Mesenchymal stem cell (in vitro differentiated cells and primary cell): ENCODE results near the gene SPTLC1.
A peak's percentile ranks its signal among the peaks of the same experiment; 100 is the strongest.

Source experiments
- DNase-seq: peaks from one replicate; pipeline ENCODE4 v3.0.0-alpha.2; 2013
- H2AFZ ChIP-seq: one replicate; pipeline ENCODE4 v1.6.1; 2013; ENCODE audit warnings: low read depth, mild to moderate bottlenecking, control low read depth, inconsistent platforms, low read length, moderate library complexity
- H2AK5ac ChIP-seq: 2 replicates; pipeline ENCODE4 v1.6.1; 2013; ENCODE audit warnings: low read length, moderate library complexity, mild to moderate bottlenecking, inconsistent platforms; ENCODE audit not compliant: severe bottlenecking
- H2BK120ac ChIP-seq: one replicate; pipeline ENCODE4 v1.6.1; 2013; ENCODE audit warnings: low read depth, mild to moderate bottlenecking, inconsistent platforms, low read length, moderate library complexity
- H2BK12ac ChIP-seq, 2 experiments: one replicate each; pipeline ENCODE4 v1.6.1; 2013; ENCODE audit warnings: inconsistent platforms in 2 of 2, low read length in 2 of 2, mild to moderate bottlenecking in 2 of 2, moderate library complexity in 2 of 2, control low read depth in 1 of 2
- H2BK15ac ChIP-seq: one replicate; pipeline ENCODE4 v1.6.1; 2013; ENCODE audit warnings: mild to moderate bottlenecking, low read depth, inconsistent platforms; ENCODE audit not compliant: poor library complexity, severe bottlenecking
- H2BK5ac ChIP-seq: 2 replicates; pipeline ENCODE4 v1.6.1; 2013; ENCODE audit warnings: low read depth, mild to moderate bottlenecking, low read length, control low read depth, inconsistent platforms; ENCODE audit not compliant: poor library complexity, severe bottlenecking
- H3K14ac ChIP-seq, 2 experiments: one replicate each; pipeline ENCODE4 v1.6.1; 2013; ENCODE audit warnings: inconsistent platforms in 2 of 2, low read length in 2 of 2, control low read depth in 1 of 2, mild to moderate bottlenecking in 1 of 2, moderate library complexity in 1 of 2
- H3K18ac ChIP-seq, 2 experiments: one replicate each; pipeline ENCODE4 v1.6.1; 2013; ENCODE audit warnings: inconsistent platforms in 2 of 2, low read length in 2 of 2, control low read depth in 1 of 2, low read depth in 1 of 2, mild to moderate bottlenecking in 1 of 2
- H3K23ac ChIP-seq, 2 experiments: one replicate each; pipeline ENCODE4 v1.6.1; 2013; ENCODE audit warnings: inconsistent platforms in 2 of 2, low read length in 2 of 2, mild to moderate bottlenecking in 2 of 2, moderate library complexity in 2 of 2, control low read depth in 1 of 2
- H3K27ac ChIP-seq: 2 replicates; pipeline ENCODE4 v1.5.1; 2013; ENCODE audit warnings: mild to moderate bottlenecking, moderate library complexity, low read length, control low read depth, inconsistent platforms; ENCODE audit not compliant: poor library complexity, severe bottlenecking
- H3K27me3 ChIP-seq, 2 experiments: 2 replicates each; pipeline versions ENCODE4 v1.6.1 to v1.7.0; 2013; ENCODE audit warnings: low read length in 2 of 2, mild to moderate bottlenecking in 2 of 2, moderate library complexity in 2 of 2, control low read depth in 1 of 2, inconsistent platforms in 1 of 2; ENCODE audit not compliant: control insufficient read depth in 1 of 2, insufficient read depth in 1 of 2
- H3K36me3 ChIP-seq, 2 experiments: 2 replicates each; pipeline versions ENCODE4 v1.6.1 to v1.7.0; 2013; ENCODE audit warnings: low read length in 2 of 2, control low read depth in 1 of 2, inconsistent platforms in 1 of 2, low read depth in 1 of 2, mild to moderate bottlenecking in 1 of 2; ENCODE audit not compliant: insufficient read depth in 2 of 2, control insufficient read depth in 1 of 2
- H3K4ac ChIP-seq, 2 experiments: one replicate each; pipeline ENCODE4 v1.6.1; 2013; ENCODE audit warnings: inconsistent platforms in 2 of 2, low read length in 2 of 2, mild to moderate bottlenecking in 2 of 2, moderate library complexity in 2 of 2, control low read depth in 1 of 2, low read depth in 1 of 2
- H3K4me1 ChIP-seq: 2 replicates; pipeline ENCODE4 v1.6.1; 2013; ENCODE audit warnings: low read depth, low read length, control low read depth; ENCODE audit not compliant: control insufficient read depth, insufficient read depth
- H3K4me2 ChIP-seq: 2 replicates; pipeline ENCODE4 v1.6.1; 2013; ENCODE audit warnings: low read length, mild to moderate bottlenecking, inconsistent platforms; ENCODE audit not compliant: poor library complexity, severe bottlenecking
- H3K4me3 ChIP-seq, 2 experiments: 2 replicates each; pipeline versions ENCODE4 v1.5.1 to v1.7.0; 2013; ENCODE audit warnings: low read length in 2 of 2, mild to moderate bottlenecking in 2 of 2, control low read depth in 1 of 2, low read depth in 1 of 2; ENCODE audit not compliant: insufficient read depth in 1 of 2
- H3K79me1 ChIP-seq: replicated peaks from 2 replicates; pipeline ENCODE4 v1.6.1; 2013; ENCODE audit warnings: mild to moderate bottlenecking, control low read depth, low read length, inconsistent platforms; ENCODE audit not compliant: poor library complexity, severe bottlenecking
- H3K9ac ChIP-seq: 2 replicates; pipeline ENCODE4 v1.7.0; 2013; ENCODE audit warnings: mild to moderate bottlenecking, low read length, moderate library complexity
- H3K9me3 ChIP-seq: 2 replicates; pipeline ENCODE4 v1.7.0; 2013; ENCODE audit warnings: mild to moderate bottlenecking, low read length; ENCODE audit not compliant: control insufficient read depth
- H4K8ac ChIP-seq: one replicate; pipeline ENCODE4 v1.6.1; 2013; ENCODE audit warnings: inconsistent platforms, mild to moderate bottlenecking, low read length, moderate library complexity
- H4K91ac ChIP-seq: one replicate; pipeline ENCODE4 v1.6.1; 2013; ENCODE audit warnings: mild to moderate bottlenecking, low read length, inconsistent platforms
- WGBS: methylation state at CpG from one replicate; pipeline ENCODE4 v1.1.7; 2013; ENCODE audit warnings: mixed read lengths; 5-methylcytosine and 5-hydroxymethylcytosine counted together

The SPTLC1 gene

DNA sequence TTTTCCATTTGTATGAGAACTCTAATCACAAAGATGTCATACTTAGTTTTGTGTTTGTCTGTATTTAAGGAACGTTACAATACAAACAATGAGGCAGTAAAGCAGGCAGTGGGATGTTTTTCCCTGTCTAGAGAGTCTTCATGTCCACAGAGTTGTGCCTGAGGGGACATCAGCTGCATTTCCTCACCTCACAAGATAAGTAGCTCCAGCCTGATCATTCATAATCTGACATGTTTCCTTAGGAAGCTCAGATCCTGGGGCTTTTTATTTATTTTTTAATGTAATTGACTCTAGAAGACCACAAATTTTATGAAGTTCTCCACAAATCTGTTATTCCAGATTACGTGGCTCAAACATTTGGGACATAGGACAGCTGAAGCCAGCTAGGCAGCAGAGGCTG is 78.5 kb downstream of the SPTLC1 start:
- Histone ChIP-seq H2AK5ac (no peak overlapping the region), H3K27me3 (no peaks in the 10 kb centered on the region), H3K4ac (no peak overlapping the region), H4K8ac (peak overlapping the region; percentile 55), H3K79me1 (peaks cover 14% of the 10 kb centered on the region), H4K91ac (no peak overlapping the region), H2AFZ (no peak overlapping the region), H3K18ac (peak overlapping the region; percentile 8 to 64), H3K4me3 (no peak overlapping the region), H2BK5ac (no peak overlapping the region), H3K4me2 (no peak overlapping the region), H3K27ac (no peak overlapping the region), H3K9ac (no peak overlapping the region), H2BK120ac (no peak overlapping the region), H3K36me3 (peaks cover 45 to 75% of the 10 kb centered on the region in 2 experiments), H3K4me1 (peaks cover 3% of the 10 kb centered on the region), H2BK12ac (peak overlapping the region in 1 of 2 experiments; percentile 20), H3K14ac (no peak overlapping the region), H3K23ac (no peak overlapping the region), H3K9me3 (peaks cover 12% of the 10 kb centered on the region), H2BK15ac (no peak overlapping the region)
- WGBS, result 84% methylated on average over 2 of the region's 2 CpGs
- peak; percentile 16 for DNase-seq

DNA sequence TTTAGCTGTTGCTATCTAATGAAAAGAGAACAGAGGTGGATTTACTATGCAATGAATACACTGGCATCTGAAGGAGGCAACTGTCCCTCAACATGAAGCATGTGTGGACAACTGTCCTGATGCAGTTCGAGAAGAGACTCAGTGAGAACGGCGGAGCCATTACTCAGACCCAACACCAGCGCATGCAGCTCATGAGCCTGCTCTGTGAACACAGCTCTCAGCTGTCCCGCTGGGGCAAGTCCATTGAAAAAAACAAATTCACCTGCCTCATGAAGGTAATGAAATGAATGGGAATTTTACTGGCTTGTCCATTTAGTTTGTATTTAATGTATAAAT is 78.8 kb downstream of the SPTLC1 start:
- H2AK5ac ChIP-seq, result no peak overlapping the region
- no peak for DNase-seq
- H3K79me1 ChIP-seq, result peaks cover 14% of the 10 kb centered on the region
- H2BK120ac ChIP-seq, result no peak overlapping the region
- H3K4me2 ChIP-seq, result no peak overlapping the region
- H3K9ac ChIP-seq, result peak overlapping the region; percentile 38
- H3K4me1 ChIP-seq, result peaks cover 3% of the 10 kb centered on the region
- no peak overlapping the region for H2BK12ac ChIP-seq
- H2BK15ac ChIP-seq, result no peak overlapping the region
- no peaks in the 10 kb centered on the region for H3K27me3 ChIP-seq
- H3K4me3 ChIP-seq, result peak overlapping the region in 1 of 2 experiments; percentile 45
- H3K9me3 ChIP-seq, result peaks cover 8% of the 10 kb centered on the region
- H3K14ac ChIP-seq, result no peak overlapping the region
- no peak overlapping the region for H2AFZ ChIP-seq
- no peak overlapping the region for H2BK5ac ChIP-seq
- H4K8ac ChIP-seq, result no peak overlapping the region
- H4K91ac ChIP-seq, result peak overlapping the region; percentile 69
- H3K36me3 ChIP-seq, result peaks cover 44 to 75% of the 10 kb centered on the region in 2 experiments
- no peak overlapping the region for H3K27ac ChIP-seq
- WGBS, result 93% methylated on average over 5 of the region's 5 CpGs
- H3K4ac ChIP-seq, result no peak overlapping the region
- no peak overlapping the region for H3K18ac ChIP-seq
- H3K23ac ChIP-seq, result no peak overlapping the region

DNA sequence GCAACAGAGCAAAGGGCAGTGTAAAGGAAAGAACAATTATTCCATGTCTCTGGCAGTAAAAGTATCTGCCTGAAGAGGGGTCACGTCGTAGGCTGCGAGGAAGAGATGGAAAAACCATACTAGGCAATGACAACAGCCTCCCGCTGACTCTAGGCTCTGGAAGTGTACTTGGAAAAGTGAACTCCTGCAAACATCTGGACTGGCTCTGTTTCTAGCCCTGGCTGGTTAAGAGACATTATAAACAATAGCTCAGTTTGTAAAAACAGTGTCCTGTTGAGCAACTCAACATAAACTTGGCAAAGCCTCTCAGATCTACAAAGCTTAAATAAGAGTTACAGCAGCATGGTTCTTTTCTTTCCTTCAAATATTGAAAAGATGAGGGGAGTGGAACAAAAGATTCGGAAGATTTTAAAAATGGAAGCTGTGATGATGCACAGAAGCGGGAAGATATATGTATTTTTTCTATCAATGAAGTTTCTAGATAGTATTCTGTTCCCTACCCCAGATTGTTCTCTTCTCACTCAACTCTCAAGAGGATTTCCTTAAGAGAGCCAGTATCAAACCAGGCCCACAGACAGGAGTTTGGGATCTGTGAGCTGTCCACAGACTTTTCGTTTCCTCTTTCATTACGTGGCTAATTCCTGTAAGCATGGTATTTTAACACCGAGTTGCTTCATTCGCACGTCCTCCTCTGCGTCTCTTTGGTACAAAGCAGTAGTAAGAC is 79.4 kb downstream of the SPTLC1 start:
- H3K9me3 ChIP-seq, result peaks cover 3% of the 10 kb centered on the region
- H3K4me2 ChIP-seq, result no peak overlapping the region
- no peak overlapping the region for H3K4ac ChIP-seq
- H3K18ac ChIP-seq, result no peak overlapping the region
- peak overlapping the region in 1 of 2 experiments; percentile 45 for H3K4me3 ChIP-seq
- H2AK5ac ChIP-seq, result no peak overlapping the region
- no peak overlapping the region for H4K91ac ChIP-seq
- H3K4me1 ChIP-seq, result peaks cover 3% of the 10 kb centered on the region
- H2BK15ac ChIP-seq, result no peak overlapping the region
- peaks cover 13% of the 10 kb centered on the region for H3K79me1 ChIP-seq
- H4K8ac ChIP-seq, result no peak overlapping the region
- no peak overlapping the region for H3K23ac ChIP-seq
- H3K27ac ChIP-seq, result no peak overlapping the region
- H2BK5ac ChIP-seq, result no peak overlapping the region
- WGBS, result 58% methylated on average over 10 of the region's 12 CpGs
- H3K14ac ChIP-seq, result no peak overlapping the region
- no peak overlapping the region for H2AFZ ChIP-seq
- H3K36me3 ChIP-seq, result peaks cover 44 to 72% of the 10 kb centered on the region in 2 experiments
- no peak overlapping the region for H2BK12ac ChIP-seq
- DNase-seq, result peak; percentile 94
- no peaks in the 10 kb centered on the region for H3K27me3 ChIP-seq
- no peak overlapping the region for H2BK120ac ChIP-seq
- H3K9ac ChIP-seq, result peak overlapping the region; percentile 38

GRCh38 chr9:92035146-92035545 is 80.1 kb downstream of the SPTLC1 start:
- Histone ChIP-seq H3K9me3 (no peaks in the 10 kb centered on the region), H3K18ac (peak overlapping the region; percentile 72 to 87), H3K4me2 (no peak overlapping the region), H2AFZ (no peak overlapping the region), H3K23ac (no peak overlapping the region), H4K91ac (no peak overlapping the region), H3K36me3 (peaks cover 44 to 75% of the 10 kb centered on the region in 2 experiments), H2BK5ac (no peak overlapping the region), H3K27ac (no peak overlapping the region), H2BK15ac (peak overlapping the region; percentile 15), H3K9ac (peak overlapping the region; percentile 38), H3K14ac (no peak overlapping the region), H3K79me1 (peaks cover 13% of the 10 kb centered on the region), H3K4me3 (no peak overlapping the region), H2BK120ac (no peak overlapping the region), H2AK5ac (no peak overlapping the region), H4K8ac (no peak overlapping the region), H2BK12ac (peak overlapping the region; percentile 29 to 44), H3K27me3 (no peaks in the 10 kb centered on the region), H3K4ac (no peak overlapping the region), H3K4me1 (peaks cover 3% of the 10 kb centered on the region)
- WGBS, result 92% methylated on average over 3 of the region's 4 CpGs
- peak; percentile 48 for DNase-seq
